Activated naive CD4-positive, alpha-beta T cell treated with anti-CD3 and anti-CD28 coated beads, Interleukin-2, amount 50 U/mL, for 16 hours (primary cell): ENCODE measurements around the gene NDUFB10.

Experiments used
- DNase-seq: peaks from one replicate; pipeline ENCODE4 v3.0.0-alpha.2; 2020

The NDUFB10 gene

DNA sequence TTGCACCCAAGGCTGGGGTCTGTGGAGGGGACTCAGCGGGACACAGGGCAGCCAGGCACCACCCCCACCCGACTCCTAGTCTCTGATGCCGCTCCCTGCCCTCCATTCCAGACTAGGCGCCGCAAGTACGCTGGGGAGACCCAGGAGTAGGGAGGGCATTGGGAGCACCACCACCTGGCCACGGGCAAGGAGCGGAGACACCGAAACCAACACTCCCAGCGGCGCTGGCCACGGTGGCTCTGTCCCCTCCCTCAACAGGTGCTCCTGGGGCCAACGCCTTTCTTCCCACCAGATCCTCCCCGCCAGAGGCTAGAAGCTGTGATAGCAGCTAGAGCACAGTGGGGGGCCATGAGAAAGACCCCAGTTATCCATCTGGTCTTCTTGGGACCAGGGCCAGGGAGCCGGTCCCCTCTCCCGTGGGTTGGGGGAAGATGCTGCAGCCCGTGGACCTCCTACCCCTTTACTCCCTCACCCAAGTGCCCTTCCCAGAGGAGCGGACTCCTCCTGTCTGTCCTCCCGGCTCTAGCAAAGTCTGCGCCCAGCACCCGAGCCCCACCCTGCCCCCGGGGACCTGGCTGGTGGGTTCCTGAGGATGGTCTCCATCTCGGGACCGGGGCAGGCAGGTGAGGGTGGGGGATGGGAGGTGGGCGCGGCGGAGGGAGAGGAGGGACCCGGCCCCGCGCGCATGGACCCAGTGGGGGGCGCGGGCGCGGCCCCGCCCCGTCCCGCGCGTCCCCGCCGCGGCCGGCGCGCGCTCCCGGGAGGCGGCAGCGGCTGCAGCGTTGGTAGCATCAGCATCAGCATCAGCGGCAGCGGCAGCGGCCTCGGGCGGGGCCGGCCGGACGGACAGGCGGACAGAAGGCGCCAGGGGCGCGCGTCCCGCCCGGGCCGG, 30.1 kb downstream of the NDUFB10 start, which contains the start of gene SYNGR3:
Gene SYNGR3 (plus strand): TSS at position 762 of the 892 bp plus-strand sequence. CDS start 133 bp downstream, outside the sequence.
- DNase-seq: no peak

DNA sequence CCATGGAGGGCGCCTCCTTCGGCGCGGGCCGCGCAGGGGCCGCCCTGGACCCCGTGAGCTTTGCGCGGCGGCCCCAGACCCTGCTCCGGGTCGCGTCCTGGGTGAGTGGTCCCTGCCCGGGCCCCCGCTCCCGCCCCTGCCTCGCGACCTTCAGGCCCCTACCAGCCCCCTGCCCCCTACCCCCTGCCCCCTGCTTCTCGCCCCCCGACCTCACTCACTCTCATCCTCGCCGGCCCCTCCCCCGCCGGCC, 30.7 kb downstream of the NDUFB10 start:
- DNase-seq: no peak

DNA sequence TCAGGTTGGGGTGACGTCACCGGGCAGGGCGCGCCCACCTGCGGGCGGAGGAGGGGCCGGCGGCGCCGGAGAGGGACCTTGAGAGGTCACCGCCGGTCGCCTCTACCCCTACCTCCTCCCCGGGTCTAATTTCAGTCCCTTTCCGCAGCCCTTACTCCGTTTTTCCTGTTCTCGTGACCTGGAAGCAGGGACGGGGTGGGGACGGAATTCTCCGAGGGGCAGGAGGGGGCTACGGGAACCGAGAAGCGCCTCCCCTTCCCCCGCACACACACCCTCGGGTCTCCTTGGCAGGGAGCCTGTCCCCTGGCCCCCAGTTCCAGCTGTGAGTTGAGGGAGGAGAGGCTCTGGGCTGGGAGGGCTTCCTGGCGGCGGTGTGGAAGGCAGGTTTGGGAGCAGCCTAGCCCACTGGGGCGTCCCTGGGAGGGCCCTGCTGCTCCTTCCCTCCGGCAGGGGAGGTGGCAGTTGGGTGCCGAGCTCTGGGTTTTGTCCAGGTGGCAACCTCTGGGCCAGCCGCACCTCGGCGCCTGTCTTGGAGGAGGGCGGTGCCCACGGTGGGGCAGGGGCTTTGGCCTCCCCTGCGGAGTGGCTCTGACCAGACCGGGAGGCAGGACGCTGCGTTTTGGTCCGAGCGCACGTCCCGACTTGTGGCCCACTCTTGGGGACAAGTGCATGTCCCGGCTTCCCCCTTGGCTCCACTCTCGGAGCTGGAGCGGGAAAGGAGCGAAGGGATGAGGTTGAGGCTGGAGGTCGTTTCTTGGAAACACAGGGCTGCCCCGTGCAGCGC, 31.2 kb downstream of the NDUFB10 start:
- no peak for DNase-seq

DNA sequence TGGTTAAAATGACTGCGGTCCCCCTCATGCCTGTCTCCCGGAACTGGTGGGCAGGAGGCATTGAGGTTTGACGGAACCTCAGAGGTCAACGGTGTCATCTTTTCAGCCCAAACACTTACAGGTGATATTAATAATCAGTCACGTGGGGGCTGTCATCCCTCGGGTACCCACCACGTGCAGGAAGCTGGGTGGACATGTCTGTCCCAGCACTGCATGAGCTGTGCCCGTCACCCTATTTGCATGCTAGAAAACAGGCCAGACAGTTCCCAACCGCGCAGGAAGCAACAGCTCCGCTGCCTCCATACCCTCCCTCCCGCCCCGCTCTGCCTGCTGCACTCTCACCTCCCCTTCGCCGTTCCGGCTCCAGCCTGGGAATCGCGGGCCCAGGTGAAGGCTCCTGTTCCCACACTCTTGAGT, 31.8 kb downstream of the NDUFB10 start:
- DNase-seq: no peak

DNA sequence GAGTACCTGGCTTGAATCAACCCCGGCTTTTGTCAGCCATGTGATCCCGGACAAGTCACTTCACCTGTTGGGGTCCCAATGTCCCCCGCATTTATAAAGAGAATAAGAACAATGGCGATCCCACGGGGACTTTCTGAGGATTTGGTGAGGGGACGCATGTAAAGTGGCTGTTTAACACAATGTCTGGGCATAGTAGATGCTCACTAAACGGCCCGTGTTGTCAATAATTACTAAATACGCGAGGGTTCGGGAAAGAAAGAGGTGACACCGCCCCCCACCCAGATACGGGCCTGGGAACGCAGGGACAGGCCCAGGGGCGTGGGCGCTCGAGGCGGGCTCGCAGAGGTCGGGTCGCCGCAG, 32.2 kb downstream of the NDUFB10 start:
- no peak for DNase-seq

DNA sequence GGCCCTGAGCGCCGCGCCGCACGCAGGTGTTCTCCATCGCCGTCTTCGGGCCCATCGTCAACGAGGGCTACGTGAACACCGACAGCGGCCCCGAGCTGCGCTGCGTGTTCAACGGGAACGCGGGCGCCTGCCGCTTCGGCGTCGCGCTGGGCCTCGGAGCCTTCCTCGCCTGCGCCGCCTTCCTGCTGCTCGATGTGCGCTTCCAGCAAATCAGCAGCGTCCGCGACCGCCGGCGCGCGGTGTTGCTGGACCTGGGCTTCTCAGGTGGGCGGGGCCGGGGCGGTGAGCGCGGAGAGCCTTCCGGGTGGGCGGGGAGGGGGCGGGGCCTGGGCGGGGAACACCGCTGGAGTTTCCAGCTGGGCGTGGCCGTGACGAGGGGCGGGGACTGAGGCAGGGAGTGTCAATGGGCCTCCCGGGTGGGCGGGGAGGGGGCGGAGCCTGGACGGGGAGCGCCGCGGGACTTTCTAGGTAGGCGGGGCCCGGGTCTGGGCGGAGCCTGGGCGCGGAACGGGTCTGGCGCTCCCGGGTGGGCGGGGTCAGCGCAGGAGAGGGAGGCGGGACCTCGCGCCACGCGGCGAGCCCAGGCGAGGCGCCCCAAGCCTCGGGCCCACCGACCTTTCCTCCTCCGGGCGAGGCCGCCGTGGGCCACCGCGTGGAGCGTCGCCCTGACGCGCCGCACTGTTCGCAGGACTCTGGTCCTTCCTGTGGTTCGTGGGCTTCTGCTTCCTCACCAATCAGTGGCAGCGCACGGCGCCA, 32.8 kb downstream of the NDUFB10 start:
- peak; percentile 96 for DNase-seq

DNA sequence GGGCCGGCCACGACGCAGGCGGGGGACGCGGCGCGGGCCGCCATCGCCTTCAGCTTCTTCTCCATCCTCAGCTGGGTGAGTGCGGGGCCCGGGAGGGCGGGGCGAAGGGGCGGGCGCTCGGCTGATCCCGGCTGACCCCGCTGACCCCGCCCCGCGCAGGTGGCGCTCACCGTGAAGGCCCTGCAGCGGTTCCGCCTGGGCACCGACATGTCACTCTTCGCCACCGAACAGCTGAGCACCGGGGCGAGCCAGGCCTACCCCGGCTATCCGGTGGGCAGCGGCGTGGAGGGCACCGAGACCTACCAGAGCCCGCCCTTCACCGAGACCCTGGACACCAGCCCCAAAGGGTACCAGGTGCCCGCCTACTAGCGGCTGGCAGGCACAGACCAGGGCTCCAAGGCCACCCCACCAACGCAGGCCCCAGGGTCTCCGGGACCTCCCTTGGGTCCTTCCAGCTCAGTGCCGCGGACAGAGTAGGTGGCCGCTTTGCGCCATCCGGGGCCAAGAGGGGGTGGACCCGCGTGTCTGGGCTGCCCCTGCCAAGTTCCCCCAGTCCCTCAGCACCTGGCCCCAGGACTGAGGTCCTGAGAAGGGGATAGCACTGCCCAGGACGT, 33.5 kb downstream of the NDUFB10 start:
- DNase-seq: no peak

DNA sequence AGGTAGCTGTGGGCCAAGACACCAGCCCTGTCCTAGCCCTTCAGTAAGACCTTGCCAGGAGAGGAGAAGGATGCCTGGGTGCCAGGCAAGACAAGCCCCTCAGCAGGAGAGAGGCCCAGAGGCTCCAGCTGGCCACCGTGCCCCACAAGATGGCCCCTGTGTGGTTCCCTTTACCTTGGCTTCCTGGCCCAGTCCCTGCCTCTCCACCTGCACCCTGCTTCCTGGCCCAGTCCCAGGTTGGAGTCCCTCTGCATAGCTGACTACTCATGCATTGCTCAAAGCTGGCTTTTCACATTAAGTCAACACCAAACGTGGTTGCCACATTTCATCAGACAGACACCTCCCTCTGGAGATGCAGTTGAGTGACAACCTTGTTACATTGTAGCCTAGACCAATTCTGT, 34.4 kb downstream of the NDUFB10 start:
- DNase-seq: no peak

DNA sequence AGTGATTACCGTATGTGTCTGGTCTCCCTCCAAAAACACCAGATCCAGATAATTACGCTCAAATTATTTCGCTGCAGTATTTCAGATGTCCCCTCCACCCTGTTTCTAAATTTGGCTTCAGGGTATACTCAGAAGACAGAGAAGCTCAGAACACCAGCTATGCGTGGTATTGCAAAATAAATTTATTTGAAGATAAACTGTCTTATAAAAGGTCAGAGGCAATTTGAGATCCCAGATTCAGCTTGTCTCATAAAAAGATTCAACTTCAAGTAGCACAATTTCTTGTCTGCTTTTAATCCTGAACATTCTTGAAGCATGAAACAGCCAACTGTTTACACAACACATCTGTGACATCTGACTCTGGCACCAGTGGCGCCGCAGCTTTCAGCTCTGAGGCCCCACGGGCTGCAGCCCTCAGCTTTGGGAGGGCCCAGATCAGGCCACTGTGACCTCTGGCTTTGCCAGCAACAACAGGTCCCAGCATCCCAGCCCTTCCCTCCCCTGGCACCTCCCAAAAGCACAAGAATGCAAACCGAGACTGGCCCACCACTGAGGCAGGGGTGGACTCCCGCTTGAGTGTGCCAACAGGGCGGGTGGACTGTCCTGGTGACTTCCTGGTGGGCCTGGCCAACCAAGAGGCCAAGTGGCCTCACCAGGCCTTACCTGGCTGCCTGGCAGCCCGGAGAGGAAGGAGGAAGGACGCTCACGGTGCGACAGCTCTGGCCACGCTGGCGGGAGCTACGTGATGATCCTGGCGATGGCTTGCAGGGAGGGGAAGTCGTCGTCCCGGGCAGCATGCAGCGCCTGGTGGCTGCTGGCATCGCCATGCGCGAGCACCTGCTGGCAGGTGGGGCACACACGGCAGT, 38.4 kb downstream of the NDUFB10 start:
- DNase-seq: no peak

DNA sequence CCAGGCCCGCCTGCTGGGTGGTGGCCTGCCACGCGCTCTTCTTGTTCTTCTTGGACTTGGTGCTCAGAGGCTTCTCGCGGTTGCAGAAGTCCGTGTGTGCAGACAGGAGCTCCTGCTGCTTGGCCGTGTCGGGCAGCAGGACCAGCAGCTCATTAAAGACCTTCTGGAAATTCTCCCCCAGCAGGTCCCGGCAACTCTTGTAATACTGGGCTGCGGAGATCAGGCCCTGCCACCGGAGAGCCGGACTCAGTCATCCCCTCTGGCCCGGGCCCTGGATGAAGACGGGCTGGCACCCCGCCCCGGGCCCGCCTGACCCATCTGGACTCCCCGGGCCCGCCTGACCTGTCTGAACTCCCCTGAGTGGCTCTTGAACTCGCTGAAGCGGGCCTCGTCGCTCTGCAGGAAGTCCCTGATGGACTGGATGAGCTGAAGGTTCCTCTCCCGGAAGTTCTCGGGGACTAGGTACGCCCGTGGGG, 39.1 kb downstream of the NDUFB10 start:
- no peak for DNase-seq

DNA sequence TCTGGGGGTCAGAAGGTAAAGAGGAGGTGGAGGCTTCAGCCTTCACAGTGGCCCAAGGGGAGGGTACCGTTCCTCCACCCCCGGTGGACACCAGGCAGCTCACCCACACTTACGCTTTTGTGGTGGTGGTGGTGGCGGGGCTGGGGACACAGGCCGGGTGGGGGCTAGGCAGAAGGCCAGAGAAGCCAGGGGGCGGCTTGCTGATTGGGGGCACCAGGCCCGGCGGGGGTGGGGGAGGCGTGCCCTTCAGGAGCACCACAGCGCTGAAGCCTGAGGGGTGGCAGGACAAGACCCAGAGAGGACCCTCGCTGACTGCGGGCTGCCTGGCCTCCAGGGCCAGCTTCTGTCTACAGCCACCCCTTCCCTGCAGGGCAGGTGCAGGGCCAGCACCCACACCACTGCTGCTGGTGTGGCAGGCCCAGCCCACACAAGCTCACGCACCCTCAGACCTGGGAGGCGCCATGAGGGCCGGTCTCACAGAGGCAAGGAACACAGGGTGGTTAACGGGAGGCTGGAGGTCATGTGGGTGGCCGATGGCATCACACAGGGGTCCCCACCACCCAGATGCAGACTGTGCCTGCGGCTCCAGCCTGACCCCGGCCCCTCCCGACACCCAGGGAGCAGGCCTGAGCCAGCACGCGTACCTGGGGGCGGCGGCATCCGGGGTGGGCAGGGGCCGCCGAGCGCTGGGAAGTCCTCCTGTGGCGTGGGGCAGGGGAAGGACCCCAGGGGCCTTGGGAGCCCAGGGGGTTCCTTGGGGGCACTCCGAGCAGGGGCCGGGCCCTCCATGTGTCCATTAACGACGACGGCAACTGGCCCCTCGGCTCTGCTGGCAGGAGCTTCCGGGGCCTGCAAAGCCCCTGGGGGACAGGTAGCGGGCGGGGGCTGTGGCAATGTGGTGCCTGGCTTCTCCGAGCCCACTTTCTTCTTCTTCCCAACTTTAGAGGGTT, 39.8 kb downstream of the NDUFB10 start:
- DNase-seq: no peak

DNA sequence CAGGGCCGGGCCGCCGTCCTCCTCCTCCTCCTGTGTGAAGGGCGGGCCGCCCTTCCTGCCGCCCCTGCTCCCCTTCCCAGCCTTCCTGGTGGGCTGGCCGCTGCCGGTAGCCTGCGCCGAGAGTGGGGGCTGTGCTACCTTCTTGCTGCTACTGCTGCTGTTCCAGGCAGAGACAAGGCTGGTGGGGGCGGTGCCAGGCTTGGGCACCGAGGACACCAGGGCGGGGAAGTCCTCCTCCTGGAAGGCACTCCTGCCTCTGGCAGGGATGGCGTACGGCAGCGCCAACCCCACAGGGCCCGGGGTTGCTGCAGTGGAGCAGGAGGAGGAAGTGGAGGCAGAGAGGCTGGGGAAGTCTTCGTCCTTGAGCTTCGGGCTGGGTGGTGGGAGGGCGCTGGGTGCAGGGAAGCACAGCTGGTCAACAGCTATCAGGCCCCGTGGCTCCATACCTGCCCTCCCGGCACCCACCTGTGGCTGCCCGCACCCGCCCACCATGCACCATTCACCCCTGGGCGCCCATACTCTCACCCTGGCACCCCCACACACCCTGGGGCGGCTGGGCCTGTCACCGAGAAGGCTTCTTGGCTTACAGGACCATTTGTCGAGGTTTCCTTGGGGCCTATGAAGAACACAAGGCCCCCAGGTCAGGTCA, 40.7 kb downstream of the NDUFB10 start:
- no peak for DNase-seq

DNA sequence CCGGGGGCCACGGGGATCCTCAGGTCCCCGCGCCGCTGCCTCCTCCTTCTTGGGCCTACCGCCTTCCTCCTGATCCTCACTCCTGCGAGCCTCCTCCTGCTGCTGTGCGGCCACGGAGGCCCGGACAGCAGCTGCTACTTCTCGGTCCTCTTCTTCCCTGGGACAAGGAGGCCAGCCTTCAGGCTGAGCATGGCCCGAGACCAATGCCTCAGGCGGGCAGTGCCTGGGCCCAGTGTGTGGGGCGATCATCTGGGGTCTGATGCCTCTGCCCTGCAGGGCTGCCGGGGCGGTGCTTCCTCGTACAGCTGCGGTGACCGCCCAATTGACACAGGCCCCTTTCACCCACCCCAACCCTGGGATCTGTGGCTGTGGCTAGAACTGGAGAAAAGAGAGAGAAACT, 41.7 kb downstream of the NDUFB10 start:
- peak; percentile 4 for DNase-seq

DNA sequence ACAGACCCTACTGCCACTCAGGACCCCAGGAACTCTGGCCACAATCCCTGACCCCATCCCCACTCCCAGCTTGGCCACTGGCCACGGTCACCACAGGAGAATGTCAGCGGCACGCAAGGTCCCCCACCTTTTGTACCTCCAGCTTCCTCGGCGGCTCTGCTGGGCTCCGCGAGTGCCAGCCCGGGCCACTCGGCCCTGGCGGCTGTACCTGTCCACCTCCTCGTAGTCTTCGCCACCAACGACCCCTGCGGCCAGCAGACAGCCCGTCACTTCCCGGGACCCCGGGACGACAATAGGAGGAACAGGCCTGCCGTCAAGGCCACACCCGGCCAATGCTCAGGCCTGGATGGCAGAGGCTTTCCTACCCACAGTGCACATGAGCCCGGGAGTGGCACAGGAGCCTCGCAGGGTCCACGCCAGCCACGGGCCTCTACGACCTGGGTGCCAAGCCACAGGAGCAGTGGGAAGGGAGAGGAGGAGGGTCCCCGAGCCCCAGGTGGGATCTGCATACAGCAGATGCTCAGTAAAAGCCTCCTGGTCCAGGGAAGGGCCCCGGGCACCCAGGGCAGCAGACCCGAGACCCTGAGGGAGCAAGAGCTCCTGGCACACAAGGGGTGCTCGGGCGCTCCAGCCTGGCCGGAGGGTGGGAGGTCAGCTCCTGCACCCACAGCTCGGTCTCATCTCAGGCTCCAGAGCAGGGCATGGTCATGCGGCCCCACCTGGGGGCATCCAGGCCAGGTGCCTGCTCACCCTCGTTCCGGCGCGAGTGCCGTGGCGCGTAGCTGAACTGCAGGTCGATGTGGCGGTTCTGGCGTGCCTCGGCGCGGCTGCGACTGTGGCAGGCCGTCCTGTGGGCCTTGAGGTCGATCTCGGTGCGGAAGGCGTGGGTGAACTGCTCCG, 42.4 kb downstream of the NDUFB10 start:
- peak; percentile 4 for DNase-seq

DNA sequence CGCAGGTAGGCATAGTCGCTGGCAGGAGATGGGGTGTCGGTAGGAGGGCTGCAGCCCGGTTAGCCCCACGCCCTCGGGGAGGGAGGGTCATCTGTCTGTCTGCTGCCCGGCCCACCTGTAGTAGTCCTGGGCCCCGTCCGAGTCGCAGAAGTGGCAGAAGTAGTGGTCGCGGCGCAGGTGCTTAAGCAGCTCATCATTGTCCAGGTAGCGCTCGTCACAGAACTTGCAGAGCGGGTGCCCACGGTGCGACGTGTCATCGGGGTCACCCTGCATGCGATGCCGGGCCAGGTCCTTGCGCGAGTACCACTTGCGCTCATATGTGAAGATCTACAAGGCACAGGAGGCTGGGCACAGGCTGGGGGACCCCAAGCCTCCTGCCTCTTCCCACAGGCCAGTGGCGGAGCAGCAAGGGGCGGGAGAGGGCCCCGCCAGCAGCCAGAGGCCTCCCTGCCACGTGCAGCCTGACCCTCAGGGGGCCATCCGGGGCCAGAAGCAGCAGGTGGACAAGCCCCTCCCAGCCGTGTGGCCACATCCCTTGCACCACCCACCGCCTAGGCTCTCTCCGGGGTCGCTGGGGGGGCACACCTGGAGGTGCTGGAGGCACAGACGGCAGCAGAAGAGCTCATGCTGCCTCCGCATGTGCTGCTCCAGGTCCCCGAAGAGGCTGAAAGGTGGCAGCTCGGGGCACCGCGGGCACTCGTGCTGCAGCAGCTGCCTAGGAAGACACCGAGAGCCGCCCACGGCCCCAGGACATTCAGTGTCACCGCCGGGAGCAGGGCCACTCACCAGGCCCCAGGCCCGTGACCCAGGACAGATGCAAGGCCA, 43.3 kb downstream of the NDUFB10 start:
- DNase-seq: no peak

DNA sequence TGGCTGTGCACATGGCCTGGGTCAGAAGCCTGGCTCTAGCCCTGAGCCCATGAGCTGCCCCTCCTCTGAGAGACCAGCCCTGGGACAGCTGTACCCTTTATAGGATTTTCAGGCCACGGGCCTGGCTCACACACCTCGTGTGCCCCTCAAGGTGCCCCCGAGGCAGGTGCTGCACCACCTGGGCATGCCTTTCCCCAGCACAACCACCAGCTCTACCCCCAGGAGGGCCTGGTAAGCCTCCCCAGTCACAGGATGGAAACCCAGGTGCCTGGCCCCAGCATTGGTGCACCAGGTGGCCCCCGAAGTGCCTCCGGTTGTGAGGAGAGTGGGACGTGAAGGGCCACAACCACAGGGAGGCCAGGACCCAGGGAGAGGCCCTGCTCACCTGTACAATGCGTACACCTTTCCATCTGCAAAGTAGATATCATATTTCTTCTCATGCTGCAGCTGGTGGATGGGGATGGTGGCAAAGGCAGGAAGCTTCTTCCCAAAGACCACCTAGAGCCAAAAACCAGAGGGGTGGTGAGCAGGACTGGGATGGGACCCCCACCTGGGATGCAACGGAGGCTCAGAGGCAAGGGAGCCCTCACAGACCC, 44.0 kb downstream of the NDUFB10 start:
- no peak for DNase-seq

DNA sequence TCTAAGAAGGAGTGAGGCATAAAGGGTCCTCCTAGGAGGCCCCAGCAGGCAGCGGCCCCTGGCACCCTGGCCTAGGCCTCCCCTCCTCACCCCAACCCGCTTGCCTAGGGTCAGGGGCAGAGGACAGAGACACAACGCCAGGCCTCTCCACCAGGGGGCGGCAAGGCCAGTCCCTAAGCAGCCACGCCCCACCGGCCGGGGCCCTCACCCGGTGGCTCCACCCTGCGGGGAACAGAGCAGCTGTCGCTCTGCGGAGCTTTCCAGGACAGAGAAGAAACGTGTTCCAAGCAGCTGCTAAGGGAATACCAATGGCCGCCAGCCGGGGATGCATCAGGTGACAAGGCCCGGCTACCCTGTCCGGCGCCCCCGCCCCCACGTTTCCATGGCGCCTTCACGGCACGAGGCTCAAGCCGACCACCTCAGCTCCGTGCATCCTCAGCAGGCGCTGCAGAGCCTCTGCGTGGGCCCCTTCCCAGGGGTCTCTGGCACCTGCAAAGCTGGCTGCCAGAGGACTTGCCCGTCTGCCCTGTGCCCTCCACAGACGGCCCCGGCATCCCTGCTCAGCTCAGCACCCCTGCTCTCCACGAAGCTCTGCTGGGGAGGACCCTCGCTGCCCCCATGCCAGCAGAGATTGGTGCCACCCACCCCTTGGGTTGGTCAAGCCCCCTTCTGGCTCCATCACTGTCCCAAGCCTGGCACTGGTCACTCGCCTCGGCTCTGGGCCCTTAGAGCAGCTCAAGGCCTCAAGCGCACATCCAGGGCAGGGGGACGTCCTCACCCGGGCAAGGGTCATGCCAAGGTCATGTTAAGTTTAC, 44.7 kb downstream of the NDUFB10 start:
- peak; percentile 90 for DNase-seq
